Tibial nerve (tissue), 3 donors: ENCODE measurements around the gene FAM3B.

Experiments used
- POLR2A ChIP-seq, 2 donors: fragments of 450-650 bp; IDR thresholded peaks; one replicate each; pipeline ENCODE4 v1.6.1; 2017; ENCODE audit warnings: antibody characterized with exemption in 2 of 2, mild to moderate bottlenecking in 2 of 2, moderate library complexity in 2 of 2
- TF ChIP-seq, protein P1 (sequence below), 5 experiments: fragments of 200-600 bp in 3 of 5; fragments of 450-650 bp in 2 of 5; sonication (generic) in 3 of 5; IDR thresholded peaks; one replicate each; pipeline ENCODE4 v1.5.1; 2016 to 2019; ENCODE audit warnings: antibody characterized with exemption in 5 of 5, mild to moderate bottlenecking in 3 of 5, moderate library complexity in 2 of 5

DNA sequence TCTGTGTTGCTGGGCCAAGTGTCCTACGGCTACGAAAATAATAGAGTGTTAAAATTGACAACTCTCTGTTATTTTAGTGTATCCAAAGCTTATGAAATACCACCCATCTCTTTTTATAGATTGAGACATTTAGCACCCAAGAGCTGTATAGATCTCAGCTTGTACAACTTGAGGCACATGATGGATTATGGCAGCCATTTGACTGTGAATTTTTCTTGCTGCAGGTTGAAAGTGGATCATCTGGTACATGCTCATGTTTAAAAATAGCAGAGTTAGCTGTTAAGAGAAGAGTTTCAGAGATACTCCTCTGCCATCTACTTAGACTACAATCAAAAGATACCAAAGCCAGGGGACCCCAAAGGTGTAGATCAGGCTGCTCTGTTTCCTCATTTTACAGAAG, 49.3 kb upstream of the FAM3B start:
- TF ChIP-seq, protein P1, sequence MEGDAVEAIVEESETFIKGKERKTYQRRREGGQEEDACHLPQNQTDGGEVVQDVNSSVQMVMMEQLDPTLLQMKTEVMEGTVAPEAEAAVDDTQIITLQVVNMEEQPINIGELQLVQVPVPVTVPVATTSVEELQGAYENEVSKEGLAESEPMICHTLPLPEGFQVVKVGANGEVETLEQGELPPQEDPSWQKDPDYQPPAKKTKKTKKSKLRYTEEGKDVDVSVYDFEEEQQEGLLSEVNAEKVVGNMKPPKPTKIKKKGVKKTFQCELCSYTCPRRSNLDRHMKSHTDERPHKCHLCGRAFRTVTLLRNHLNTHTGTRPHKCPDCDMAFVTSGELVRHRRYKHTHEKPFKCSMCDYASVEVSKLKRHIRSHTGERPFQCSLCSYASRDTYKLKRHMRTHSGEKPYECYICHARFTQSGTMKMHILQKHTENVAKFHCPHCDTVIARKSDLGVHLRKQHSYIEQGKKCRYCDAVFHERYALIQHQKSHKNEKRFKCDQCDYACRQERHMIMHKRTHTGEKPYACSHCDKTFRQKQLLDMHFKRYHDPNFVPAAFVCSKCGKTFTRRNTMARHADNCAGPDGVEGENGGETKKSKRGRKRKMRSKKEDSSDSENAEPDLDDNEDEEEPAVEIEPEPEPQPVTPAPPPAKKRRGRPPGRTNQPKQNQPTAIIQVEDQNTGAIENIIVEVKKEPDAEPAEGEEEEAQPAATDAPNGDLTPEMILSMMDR (IDR thresholded peaks at IDR 0.05): no peak
- no peak for TF ChIP-seq POLR2A (IDR thresholded peaks at IDR 0.05)
